Omental fat pad (tissue), 4 donors: ENCODE data around the gene ARMCX1. TPM values are rescaled to one million over a fixed set of nuclear protein-coding genes. Genes with fewer than 3 reads are reported as not detected.
"Not testable (repeated sequence)": the region's sequence is repeated elsewhere in the genome, so short reads cannot be mapped to it uniquely, and the experiment has no call there.

ENCODE experiments used
- ATAC-seq: fragments of 150-250 bp; one replicate; pipeline ENCODE4 v1.9.1; 2016; ENCODE audit warnings: mild to moderate bottlenecking, moderate library complexity; ENCODE audit not compliant: low FRiP score
- DNase-seq: peaks from one replicate; pipeline ENCODE4 v3.0.0-alpha.2; 2019; ENCODE audit warnings: low spot score
- CTCF ChIP-seq, 3 donors: fragments of 450-650 bp; IDR thresholded peaks; one replicate each; pipeline ENCODE4 v1.5.1; 2016 to 2017; ENCODE audit warnings: antibody characterized with exemption in 3 of 3, mild to moderate bottlenecking in 3 of 3, moderate library complexity in 2 of 3
- total RNA-seq, 4 donors: library from RNA; depleted of rRNA; stranded (reverse); fragments of >200 nt; gene quantifications; one replicate each; pipeline ENCODE4 v1.1.0, GENCODE V29; 2016

The ARMCX1 gene
- total RNA-seq = 10 to 100 TPM; 13.7 to 60.2 (median 36.7) TPM

DNA sequence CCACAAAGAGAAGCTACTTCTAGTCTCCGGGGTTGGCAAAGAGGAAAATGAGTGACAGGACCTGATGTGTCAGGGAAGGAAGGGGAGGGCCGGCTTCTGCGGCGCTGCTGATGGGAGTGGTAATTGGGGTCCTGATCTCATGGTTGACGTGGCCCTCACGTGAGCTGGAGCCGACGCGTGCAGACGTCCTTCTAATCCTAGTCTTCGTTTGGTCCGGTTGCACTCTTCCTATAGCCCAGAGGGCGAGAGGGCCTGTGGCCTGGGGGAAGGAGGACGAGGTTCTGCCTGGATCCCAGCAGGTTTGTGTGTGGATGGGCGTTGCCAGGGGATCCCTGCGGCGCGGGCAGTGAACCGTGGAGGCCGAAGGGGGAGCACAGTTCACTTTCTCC lies at the start of gene ARMCX1:
ARMCX1 (plus strand) TSS at position 186 of the 389 bp plus-strand sequence. CDS start 2,384 bp downstream, outside the sequence.
- no peak for DNase-seq
- TF ChIP-seq CTCF (IDR thresholded peaks at IDR 0.05) = no peak

GRCh38 chrX:101502929-101503328 lies 47.4 kb upstream of the ARMCX1 start:
- DNase-seq, ATAC-seq: not testable (repeated sequence)

More for the DNA sequence above, at the start of gene ARMCX1:
- ATAC-seq = peak; percentile 73

DNA sequence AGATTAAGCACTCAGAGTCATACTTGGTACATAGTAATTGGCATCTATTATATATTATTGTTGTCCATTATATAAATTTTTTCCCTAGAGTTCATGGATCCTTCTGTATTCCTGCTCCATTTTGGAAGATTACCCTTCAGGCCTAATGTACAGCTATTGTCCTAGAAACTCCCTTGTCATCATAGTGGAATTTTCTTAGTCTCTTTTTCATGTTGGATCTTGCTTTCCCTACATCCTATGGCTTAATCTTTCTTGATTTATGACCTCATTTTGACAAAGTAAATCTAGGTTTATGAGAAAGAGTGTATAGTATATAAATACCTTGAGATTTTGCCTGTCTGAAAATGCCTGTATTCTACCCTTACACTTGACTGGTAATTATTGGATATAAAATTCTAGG lies 43.0 kb upstream of the ARMCX1 start:
- no peak for ATAC-seq
- no peak for DNase-seq
- TF ChIP-seq CTCF (IDR thresholded peaks at IDR 0.05) = no peak

GRCh38 chrX:101507986-101508385 lies 42.4 kb upstream of the ARMCX1 start:
- DNase-seq (no peak), ATAC-seq (no peak)

DNA sequence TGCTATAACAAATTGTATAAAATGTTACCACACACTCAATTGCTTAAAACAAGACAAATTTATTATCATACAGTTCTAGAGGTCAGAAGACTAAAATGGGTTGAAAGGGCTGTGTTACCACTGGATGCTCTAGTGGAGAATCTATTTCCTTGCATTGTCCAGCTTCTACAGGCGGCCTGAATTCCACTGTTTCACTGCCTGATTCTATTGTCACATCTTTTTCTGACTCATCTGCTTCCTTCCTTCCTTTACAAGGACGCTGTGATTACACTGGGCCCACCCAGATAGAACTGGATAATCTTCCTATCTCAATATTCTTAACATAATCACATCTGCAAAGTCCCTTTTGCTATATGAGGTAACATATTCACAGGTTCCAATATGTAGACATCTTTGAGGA lies 19.4 kb upstream of the ARMCX1 start:
- no peak for TF ChIP-seq CTCF (IDR thresholded peaks at IDR 0.05)

More at GRCh38 chrX:101507986-101508385, 42.4 kb upstream of the ARMCX1 start:
- TF ChIP-seq CTCF (IDR thresholded peaks at IDR 0.05) = no peak

DNA sequence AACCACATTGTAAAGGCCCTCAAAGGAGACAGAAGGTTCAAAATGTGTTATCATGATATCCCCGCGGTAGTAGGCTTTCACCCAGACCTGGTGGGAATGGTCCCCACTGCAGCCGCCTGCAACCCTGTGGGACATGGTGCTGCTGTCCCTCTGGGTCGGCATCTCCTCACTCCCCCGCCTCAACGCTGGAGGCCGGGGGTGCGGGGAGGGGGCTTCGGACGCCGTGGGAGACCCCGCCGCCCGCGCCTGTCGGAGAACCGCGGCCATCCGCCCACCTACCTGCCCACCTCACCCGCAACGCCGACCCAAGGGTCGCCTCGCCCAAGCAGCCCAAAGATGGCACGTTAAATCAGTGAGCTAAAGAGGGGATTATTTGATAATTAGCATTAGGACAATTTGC lies 11.2 kb upstream of the ARMCX1 start:
- no peak for TF ChIP-seq CTCF (IDR thresholded peaks at IDR 0.05)
- DNase-seq = no peak
- ATAC-seq = no peak

More for the DNA sequence above, 19.4 kb upstream of the ARMCX1 start:
- no peak for ATAC-seq
- no peak for DNase-seq

DNA sequence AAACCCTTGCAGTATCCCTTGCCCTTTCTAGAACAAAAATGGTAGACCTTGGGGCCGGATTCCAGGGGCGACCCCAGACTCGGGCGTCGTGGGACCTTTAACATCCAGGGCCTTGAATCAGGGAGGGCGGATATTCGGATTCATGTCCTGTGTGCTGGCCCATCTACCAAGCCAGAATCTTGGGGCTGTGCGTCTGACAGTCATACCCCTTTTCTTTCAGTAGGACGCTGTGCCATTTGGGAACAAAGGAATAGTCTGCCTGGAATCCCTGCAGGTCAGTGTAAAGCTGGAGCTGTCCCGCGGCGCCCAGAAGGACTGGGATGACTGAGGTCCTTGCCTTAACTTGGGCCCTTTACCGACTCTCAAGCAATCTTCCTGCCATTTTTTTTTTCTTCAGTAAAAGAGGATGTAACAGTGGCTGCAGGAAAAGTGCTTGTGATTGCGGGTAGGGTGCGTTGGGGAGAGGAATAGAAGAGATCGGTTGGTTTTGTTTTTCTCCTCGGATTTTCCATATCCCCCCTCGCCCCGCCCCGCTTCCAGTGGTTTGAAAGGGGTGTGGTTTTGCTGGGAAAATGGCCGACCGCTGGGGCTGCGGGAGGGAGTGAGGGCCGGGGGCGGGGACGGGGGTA lies 518 bp downstream of the ARMCX1 start:
- ATAC-seq (peak; percentile 51), DNase-seq (no peak)
- no peak for TF ChIP-seq CTCF (IDR thresholded peaks at IDR 0.05)
